Activated B cell treated with CpG ODN at 0.5 μM for 24 hours (primary cell): Measurements from ENCODE around the gene CLCN1. TPM values are rescaled to one million over a fixed set of nuclear protein-coding genes. Genes with fewer than 3 reads are reported as not detected.

ENCODE experiments used
- ATAC-seq: fragments of 200-7000 bp; cut with Tn5 transposase; one replicate; pipeline ENCODE4 v1.10.0; 2021; ENCODE audit warnings: low read depth, mild to moderate bottlenecking, moderate library complexity
- CTCF ChIA-PET: fragments of 350-600 bp; sonication (Branson Sonifier 250); formaldehyde crosslinking; loops from one replicate; lab custom pipeline; 2021; ENCODE audit warnings: antibody characterized with exemption; lab: Charles Lee
- POLR2A ChIA-PET: fragments of 350-600 bp; sonication (Branson Sonifier 250); formaldehyde crosslinking; loops from one replicate; lab custom pipeline; 2021; ENCODE audit warnings: antibody characterized with exemption; lab: Charles Lee
- DNase-seq: peaks from one replicate; pipeline ENCODE4 v3.0.0; 2022
- H3K27ac Mint-ChIP-seq: one replicate; pipeline ENCODE4 v1.8.0; 2020; ENCODE audit warnings: mixed read lengths
- H3K27me3 Mint-ChIP-seq: one replicate; pipeline ENCODE4 v1.8.0; 2021; ENCODE audit warnings: mixed read lengths
- H3K36me3 Mint-ChIP-seq: one replicate; pipeline ENCODE4 v1.8.0; 2021; ENCODE audit warnings: low read depth, mixed read lengths
- H3K4me1 Mint-ChIP-seq: one replicate; pipeline ENCODE4 v1.8.0; 2021; ENCODE audit warnings: mixed read lengths
- H3K4me3 Mint-ChIP-seq: one replicate; pipeline ENCODE4 v1.8.0; 2020; ENCODE audit warnings: mild to moderate bottlenecking, mixed read lengths
- H3K9me3 Mint-ChIP-seq: one replicate; pipeline ENCODE4 v1.8.0; 2020; ENCODE audit warnings: mixed read lengths
- intact Hi-C: fragments of 100-400 bp; cut with micrococcal nuclease; formaldehyde crosslinking; loops from one replicate; pipeline ENCODE4 v1.15.1; 2024
- total RNA-seq: library from RNA; stranded (reverse); gene quantifications from 2 replicates; pipeline ENCODE4 v1.2.3, GENCODE V29; 2022
- TF ChIP-seq, protein P1 (sequence below): fragments of 200-600 bp; IDR thresholded peaks from one replicate; pipeline ENCODE4 v1.8.0; 2022; ENCODE audit warnings: antibody characterized with exemption, mild to moderate bottlenecking

Gene CLCN1
- total RNA-seq, 1 donor from 2014 or later = not detected

DNA sequence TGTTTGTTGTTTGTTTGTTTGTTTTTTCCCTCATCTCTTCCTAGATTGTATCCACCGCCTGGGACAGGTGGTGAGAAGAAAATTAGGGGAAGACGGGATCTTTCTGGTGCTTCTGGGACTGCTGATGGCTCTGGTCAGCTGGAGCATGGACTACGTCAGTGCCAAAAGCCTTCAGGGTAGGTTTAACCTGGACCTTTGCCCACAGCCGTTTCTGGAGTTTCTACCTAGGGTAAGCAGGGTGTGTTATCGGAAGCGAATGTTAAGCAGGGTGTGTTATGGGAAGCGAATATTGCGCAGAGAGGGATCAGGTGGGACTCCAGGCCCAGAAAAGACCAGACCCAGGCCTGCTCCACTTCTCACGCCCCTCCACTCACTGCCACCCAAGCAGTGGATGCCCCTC, 4.7 kb downstream of the CLCN1 start:
- H3K27ac Mint-ChIP-seq = no peak overlapping the region
- ChIA-PET POLR2A (no interaction called here), CTCF (no interaction called here)
- intact Hi-C loops = no loop called here
- TF ChIP-seq, protein P1, sequence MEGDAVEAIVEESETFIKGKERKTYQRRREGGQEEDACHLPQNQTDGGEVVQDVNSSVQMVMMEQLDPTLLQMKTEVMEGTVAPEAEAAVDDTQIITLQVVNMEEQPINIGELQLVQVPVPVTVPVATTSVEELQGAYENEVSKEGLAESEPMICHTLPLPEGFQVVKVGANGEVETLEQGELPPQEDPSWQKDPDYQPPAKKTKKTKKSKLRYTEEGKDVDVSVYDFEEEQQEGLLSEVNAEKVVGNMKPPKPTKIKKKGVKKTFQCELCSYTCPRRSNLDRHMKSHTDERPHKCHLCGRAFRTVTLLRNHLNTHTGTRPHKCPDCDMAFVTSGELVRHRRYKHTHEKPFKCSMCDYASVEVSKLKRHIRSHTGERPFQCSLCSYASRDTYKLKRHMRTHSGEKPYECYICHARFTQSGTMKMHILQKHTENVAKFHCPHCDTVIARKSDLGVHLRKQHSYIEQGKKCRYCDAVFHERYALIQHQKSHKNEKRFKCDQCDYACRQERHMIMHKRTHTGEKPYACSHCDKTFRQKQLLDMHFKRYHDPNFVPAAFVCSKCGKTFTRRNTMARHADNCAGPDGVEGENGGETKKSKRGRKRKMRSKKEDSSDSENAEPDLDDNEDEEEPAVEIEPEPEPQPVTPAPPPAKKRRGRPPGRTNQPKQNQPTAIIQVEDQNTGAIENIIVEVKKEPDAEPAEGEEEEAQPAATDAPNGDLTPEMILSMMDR = no peak
- H3K4me3 Mint-ChIP-seq = no peak overlapping the region
- DNase-seq = no peak
- H3K4me1 Mint-ChIP-seq = peaks cover 17% of the 10 kb centered on the region
- H3K27me3 Mint-ChIP-seq = no peaks in the 10 kb centered on the region
- no peaks in the 10 kb centered on the region for H3K9me3 Mint-ChIP-seq
- H3K36me3 Mint-ChIP-seq = no peaks in the 10 kb centered on the region
- no peak for ATAC-seq

DNA sequence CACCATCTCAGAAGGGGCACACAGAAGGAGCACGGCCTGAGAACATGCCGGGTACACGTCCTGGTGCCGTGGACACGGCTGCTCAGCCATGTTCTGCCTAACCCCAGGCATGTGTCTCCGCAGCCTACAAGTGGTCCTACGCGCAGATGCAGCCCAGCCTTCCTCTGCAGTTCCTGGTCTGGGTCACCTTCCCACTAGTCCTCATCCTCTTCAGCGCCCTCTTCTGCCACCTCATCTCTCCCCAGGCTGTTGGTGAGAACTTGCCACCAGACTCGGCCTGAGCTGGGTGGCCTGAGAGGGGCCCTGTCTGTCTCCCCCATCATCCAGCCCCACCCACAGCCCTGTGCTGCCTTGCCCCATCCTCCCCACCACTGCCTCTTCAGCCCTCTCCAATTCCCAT, 5.3 kb downstream of the CLCN1 start:
- Mint-ChIP-seq H3K36me3 (no peaks in the 10 kb centered on the region), H3K9me3 (no peaks in the 10 kb centered on the region), H3K4me3 (no peak overlapping the region), H3K27ac (no peak overlapping the region), H3K4me1 (peaks cover 23% of the 10 kb centered on the region), H3K27me3 (no peaks in the 10 kb centered on the region)
- intact Hi-C loops = no loop called here
- CTCF ChIA-PET = no interaction called here
- POLR2A ChIA-PET = no interaction called here
- TF ChIP-seq, protein P1 = no peak
- DNase-seq (no peak), ATAC-seq (no peak)

GRCh38 chr7:143321734-143322133, 5.8 kb downstream of the CLCN1 start:
- Mint-ChIP-seq H3K27ac (no peak overlapping the region), H3K4me3 (no peak overlapping the region), H3K36me3 (no peaks in the 10 kb centered on the region), H3K9me3 (no peaks in the 10 kb centered on the region), H3K27me3 (no peaks in the 10 kb centered on the region), H3K4me1 (peaks cover 27% of the 10 kb centered on the region)
- TF ChIP-seq, protein P1 = no peak
- no peak for DNase-seq
- POLR2A ChIA-PET = no interaction called here
- intact Hi-C loops = no loop called here
- no peak for ATAC-seq
- CTCF ChIA-PET = no interaction called here

GRCh38 chr7:143322760-143323633, 7.1 kb downstream of the CLCN1 start:
- Mint-ChIP-seq H3K4me3 (no peak overlapping the region), H3K36me3 (no peaks in the 10 kb centered on the region), H3K4me1 (peaks cover 36% of the 10 kb centered on the region), H3K9me3 (no peaks in the 10 kb centered on the region), H3K27me3 (no peaks in the 10 kb centered on the region), H3K27ac (no peak overlapping the region)
- ChIA-PET POLR2A (no interaction called here), CTCF (no interaction called here)
- DNase-seq (no peak), ATAC-seq (no peak)
- TF ChIP-seq, protein P1 = no peak
- intact Hi-C loops = no loop called here

GRCh38 chr7:143323653-143324052, 7.7 kb downstream of the CLCN1 start:
- no peaks in the 10 kb centered on the region for H3K36me3 Mint-ChIP-seq
- DNase-seq (no peak), ATAC-seq (no peak)
- H3K4me3 Mint-ChIP-seq = no peak overlapping the region
- POLR2A ChIA-PET = no interaction called here
- CTCF ChIA-PET = no interaction called here
- intact Hi-C loops = no loop called here
- TF ChIP-seq, protein P1 = no peak
- no peaks in the 10 kb centered on the region for H3K9me3 Mint-ChIP-seq
- no peaks in the 10 kb centered on the region for H3K27me3 Mint-ChIP-seq
- no peak overlapping the region for H3K27ac Mint-ChIP-seq
- peaks cover 42% of the 10 kb centered on the region for H3K4me1 Mint-ChIP-seq
